Posterior vena cava (tissue), 2 donors: ENCODE measurements around the gene SAG. TPM values are rescaled to one million over a fixed set of nuclear protein-coding genes. Genes with fewer than 3 reads are reported as not detected.

Experiments used
- DNase-seq: peaks from one replicate; pipeline ENCODE4 v3.0.0-alpha.2; 2020; ENCODE audit warnings: low spot score
- intact Hi-C, 2 donors: fragments of 100-400 bp; cut with DNase I; formaldehyde crosslinking; loops; one replicate each; pipeline versions ENCODE4 v1.14.1 to v1.14.2; 2022 to 2023
- total RNA-seq, 2 donors: library from RNA; stranded (reverse); fragmentation: NEBNext Ultra II Directional; extraction: Animal tissue kit (Norgen Biotek cat#: 25700); gene quantifications; one replicate each; pipeline ENCODE4 v1.2.1, GENCODE V29; 2021
- donor health status: DM: yes; HTN: yes; CAD: no.
- donor health status: DM: yes; HTN: yes; CAD: no.

Gene SAG
- total RNA-seq, 2 donors from 2014 or later: not detected

GRCh38 chr2:233351423-233351822 is 43.8 kb downstream of the SAG start:
- intact Hi-C loops: loop anchor here (2.0 to 10.0 kb wide), 3 partner anchors 51 to 96 kb away; no protein-coding TSS in a partner anchor

GRCh38 chr2:233352141-233352842 is 44.7 kb downstream of the SAG start:
- intact Hi-C loops: loop anchor here (5.0 to 10.0 kb wide), 2 partner anchors 93 to 95 kb away; no protein-coding TSS in a partner anchor
- no peak for DNase-seq

More at GRCh38 chr2:233351423-233351822, 43.8 kb downstream of the SAG start:
- no peak for DNase-seq

- intact Hi-C loops: loop anchor here (5.0 to 10.0 kb wide), 2 partner anchors 92 to 94 kb away; no protein-coding TSS in a partner anchor
- DNase-seq: no peak
Observed at GRCh38 chr2:233353101-233353768, 45.6 kb downstream of the SAG start.

GRCh38 chr2:233353769-233354499 is 46.3 kb downstream of the SAG start, which contains the start of gene DGKD:
Gene DGKD (plus strand): TSS chr2:233354494. CDS start chr2:233354519, 25 bp downstream.
- intact Hi-C loops: loop anchor here (5.0 to 10.0 kb wide), 2 partner anchors 91 to 93 kb away; no protein-coding TSS in a partner anchor
- DNase-seq: no peak

DNA sequence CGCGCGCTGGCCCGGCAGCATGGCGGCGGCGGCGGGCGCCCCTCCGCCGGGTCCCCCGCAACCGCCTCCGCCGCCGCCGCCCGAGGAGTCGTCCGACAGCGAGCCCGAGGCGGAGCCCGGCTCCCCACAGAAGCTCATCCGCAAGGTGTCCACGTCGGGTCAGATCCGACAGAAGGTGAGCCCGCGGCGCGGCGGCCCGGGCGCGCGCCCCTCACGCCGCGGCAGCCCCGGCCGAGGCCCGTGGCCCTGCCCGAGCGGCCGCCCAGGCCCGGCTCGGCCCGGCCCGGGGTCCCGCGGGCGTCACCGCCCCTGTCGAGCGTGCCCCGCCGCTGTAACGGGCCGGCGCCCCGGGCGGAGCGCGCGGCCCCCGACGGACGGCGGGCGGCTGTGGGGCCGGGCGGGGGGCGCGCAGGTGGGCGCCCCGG is 46.9 kb downstream of the SAG start:
- intact Hi-C loops: loop anchor here (5.0 to 10.0 kb wide), 2 partner anchors 90 to 93 kb away; no protein-coding TSS in a partner anchor
- DNase-seq: no peak

DNA sequence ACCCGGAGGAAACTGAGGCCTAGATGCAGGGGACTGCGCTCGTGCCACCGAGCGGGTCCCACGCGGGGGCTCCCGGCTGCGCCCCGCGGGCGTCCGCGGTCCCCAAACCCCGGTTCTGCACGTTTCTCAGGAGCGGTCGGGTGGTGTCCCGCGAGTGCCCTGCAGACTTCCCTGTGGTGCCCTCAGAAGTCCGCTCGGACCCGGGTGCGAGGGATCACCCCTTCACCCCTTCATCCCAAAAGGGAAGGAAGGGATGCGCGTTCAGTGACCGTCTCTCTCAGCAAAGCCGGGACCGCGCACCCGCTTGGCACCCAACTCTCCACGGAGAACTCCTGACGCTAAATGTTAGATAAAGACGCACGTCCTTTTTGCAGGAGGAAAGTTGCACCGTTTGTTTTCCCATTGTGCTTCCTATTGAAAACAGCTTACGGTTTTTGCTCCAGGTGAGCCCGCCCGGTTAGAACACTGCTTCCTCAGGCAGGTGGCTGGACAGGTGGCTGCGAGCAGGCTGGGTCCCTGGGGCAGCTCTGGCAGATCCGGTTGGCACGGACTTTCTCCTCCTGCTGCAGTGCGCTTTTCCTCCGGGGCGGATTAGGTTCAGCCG is 47.5 kb downstream of the SAG start:
- intact Hi-C loops: loop anchor here (5.0 to 10.0 kb wide), 2 partner anchors 90 to 92 kb away; no protein-coding TSS in a partner anchor
- no peak for DNase-seq

DNA sequence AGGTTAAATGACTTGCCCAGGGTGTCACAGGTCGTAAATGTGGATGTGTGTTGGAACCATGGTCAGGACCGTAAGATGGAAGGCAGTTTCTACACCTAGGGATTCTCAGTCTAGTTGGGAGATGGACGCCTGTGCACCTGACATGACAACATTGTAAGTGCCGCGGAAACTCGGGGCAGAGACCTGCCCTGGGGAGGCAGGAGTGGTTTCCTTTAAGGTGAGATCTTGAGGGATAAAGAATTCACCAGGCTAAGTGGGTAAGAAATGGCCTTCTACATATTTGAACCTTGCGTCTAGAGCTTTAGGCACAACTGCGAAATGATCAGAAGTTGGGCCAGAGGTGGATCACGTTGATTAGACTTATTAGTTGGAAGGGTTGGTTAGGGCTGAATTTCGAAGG is 48.3 kb downstream of the SAG start:
- no peak for DNase-seq
- intact Hi-C loops: loop anchor here in 1 of 2 donors (10.0 kb wide), 1 partner anchor 89 kb away; no protein-coding TSS in a partner anchor

DNA sequence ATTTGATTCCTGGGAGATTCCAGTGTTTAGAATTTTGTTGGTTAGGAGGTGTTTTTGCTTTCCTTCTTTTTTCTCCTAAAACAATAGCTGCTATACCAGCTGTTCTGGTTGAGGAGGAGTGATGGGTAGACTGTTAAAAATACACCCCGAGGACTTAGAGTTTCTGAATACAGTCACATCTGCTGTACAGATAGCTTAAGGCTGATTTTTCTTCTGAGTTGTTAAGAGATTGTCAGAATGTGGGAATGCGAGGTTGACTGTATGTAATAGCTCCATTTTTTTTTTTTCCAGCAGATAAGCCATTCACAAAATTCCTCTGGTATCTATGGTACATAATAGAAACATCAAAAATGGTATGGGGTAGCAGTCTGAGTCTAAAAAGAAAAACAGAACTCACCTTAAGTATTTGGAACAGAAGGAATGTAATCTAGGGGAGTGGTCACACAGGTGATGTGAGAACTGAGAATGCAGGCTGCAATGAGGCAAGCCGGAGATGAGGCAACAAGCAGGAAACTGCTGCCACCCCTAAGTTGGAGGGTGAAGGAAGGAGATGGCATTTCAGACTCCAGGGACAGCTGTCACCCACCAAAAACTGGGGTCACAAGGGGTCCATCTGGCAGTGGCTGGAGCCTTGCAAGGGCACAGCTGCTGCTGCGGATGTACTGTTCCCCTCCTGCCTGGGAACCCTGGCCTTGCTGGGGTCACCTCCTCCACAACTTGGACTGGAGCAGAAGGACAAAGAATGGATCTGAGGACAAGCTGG is 49.1 kb downstream of the SAG start:
- no peak for DNase-seq
- intact Hi-C loops: loop anchor here in 1 of 2 donors (10.0 kb wide), 1 partner anchor 88 kb away; no protein-coding TSS in a partner anchor

GRCh38 chr2:233358335-233358734 is 50.7 kb downstream of the SAG start:
- no peak for DNase-seq
- intact Hi-C loops: loop anchor here in 1 of 2 donors (10.0 kb wide), 1 partner anchor 86 kb away; no protein-coding TSS in a partner anchor

DNA sequence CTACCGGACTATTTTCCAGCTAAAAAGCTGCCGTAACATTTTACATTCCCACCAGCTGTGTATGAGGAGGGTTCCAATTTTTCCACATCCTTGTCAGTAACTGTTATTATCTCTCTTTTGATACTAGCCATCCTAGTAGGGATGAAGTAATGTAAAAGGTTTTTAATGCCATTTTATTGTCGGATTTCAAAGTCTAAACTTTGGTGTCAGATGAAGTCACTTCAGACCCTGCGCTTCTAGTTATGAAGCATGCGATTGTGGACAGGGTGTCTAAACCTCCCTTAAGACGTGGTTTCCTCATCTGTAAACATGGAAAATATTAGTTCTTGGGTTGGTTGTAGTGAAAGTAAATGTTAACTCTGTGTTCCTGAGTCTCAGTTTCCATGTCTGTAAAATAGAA is 51.3 kb downstream of the SAG start:
- intact Hi-C loops: loop anchor here in 1 of 2 donors (10.0 kb wide), 1 partner anchor 86 kb away; no protein-coding TSS in a partner anchor
- DNase-seq: no peak

- intact Hi-C loops: loop anchor here (5.0 to 10.0 kb wide), 2 partner anchors 82 to 85 kb away; no protein-coding TSS in a partner anchor
- no peak for DNase-seq
Observed at GRCh38 chr2:233359823-233360222, 52.2 kb downstream of the SAG start.

GRCh38 chr2:233360771-233361176 is 53.2 kb downstream of the SAG start:
- intact Hi-C loops: loop anchor here in 1 of 2 donors (5.0 kb wide), 1 partner anchor 82 kb away; no protein-coding TSS in a partner anchor
- no peak for DNase-seq

DNA sequence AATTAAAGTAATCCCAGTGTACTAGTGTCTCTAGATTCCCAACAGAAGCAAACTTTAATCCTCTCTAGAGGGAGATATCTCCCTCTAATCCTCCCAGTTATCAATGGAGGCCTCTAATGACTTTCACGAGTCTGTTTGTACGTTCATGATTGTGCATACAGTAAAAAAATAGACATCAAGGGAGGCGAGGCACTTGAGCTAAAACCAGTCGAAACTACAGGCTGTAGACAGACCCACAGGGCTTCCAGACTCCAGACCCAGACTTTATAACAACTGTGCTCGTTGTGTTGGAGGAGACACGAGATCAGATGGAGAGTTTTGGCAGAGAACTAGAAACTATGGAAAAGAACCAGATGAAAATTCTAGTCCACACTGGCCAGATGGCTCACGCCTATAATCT is 53.7 kb downstream of the SAG start:
- intact Hi-C loops: loop anchor here in 1 of 2 donors (5.0 kb wide), 1 partner anchor 81 kb away; no protein-coding TSS in a partner anchor
- no peak for DNase-seq

DNA sequence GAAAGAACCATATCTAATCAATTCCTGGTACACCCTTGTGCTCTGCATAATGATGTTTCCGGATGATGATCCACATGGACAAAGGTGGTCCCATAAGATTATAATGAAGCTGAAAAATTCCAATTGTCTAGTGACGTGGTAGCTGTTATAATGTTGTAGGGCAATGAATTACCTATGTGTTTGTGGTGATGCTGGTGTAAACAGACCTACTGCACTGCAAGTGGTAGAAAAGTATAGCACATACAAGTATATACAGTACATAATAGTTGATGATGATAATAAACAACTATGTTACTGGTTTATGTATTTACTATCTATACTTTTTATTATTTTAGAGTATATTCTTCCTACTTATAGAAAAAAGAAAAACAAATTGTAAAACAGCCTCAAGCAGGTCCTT is 55.1 kb downstream of the SAG start:
- no peak for DNase-seq
- intact Hi-C loops: loop anchor here in 1 of 2 donors (5.0 kb wide), 1 partner anchor 80 kb away; no protein-coding TSS in a partner anchor

GRCh38 chr2:233363744-233364235 is 56.2 kb downstream of the SAG start:
- DNase-seq: no peak
- intact Hi-C loops: loop anchor here in 1 of 2 donors (5.0 kb wide), 1 partner anchor 79 kb away; no protein-coding TSS in a partner anchor

DNA sequence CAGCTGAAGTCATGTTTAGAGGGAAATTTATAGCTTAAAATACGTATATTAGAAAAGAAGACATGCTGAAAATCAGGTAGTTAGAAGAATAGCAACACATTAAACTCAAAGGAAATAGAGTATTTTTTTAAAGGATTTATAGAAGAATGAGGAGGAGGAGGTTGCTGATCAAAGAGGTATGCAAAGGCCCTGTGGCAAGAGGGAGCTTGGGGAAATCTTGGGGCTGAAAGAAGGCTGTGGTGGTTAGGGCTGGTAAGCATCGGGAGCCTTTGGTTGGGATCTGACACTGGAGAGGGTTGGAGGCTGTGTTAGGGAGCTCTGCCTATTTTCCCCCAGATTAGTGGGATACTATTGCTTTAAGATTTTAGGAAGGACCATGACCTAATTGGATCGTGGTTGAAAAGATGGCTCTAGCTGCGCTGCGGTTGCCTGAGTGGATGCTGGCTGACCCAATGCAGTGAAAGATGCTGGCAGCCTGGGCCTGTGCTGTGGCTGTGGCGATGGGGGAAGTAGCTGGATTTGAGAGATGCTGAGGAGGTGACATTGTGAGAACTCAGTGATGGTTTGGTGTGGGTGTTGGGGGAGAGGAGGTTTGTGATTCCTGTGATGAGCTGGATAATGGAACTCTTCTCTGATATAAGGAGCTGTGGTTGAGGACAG is 58.4 kb downstream of the SAG start:
- intact Hi-C loops: no loop called here

DNA sequence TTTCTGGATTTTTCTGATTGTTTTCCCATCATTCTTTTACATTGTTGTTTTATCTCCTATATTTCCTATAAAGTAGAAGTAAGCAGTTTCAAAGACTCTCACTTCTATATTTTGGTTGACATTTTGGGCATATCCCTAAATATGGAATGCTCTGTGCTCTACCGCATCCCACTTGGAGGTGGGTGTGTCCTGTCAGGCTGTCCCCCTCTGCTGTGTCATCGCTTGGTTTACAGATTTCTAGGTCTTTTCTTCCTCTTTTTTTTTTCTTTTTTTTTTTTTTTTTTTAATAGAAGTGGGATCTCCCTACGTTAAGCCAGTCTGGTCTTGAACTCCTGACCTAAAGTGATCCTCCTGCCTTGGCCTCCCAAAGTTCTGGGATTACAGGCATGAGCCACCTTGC is 60.0 kb downstream of the SAG start:
- no peak for DNase-seq
- intact Hi-C loops: no loop called here

More for the DNA sequence above, 58.4 kb downstream of the SAG start:
- no peak for DNase-seq
